NCI-H2107 treated with DMSO at 0.1 percent for 48 hours (cell line): ENCODE measurements around the gene SLC43A2.

Experiments
- DNase-seq: peaks from one replicate; lab custom pipeline; 2025; ENCODE audit not compliant: unreplicated experiment; lab: John Stamatoyannopoulos, UW

The SLC43A2 gene

DNA sequence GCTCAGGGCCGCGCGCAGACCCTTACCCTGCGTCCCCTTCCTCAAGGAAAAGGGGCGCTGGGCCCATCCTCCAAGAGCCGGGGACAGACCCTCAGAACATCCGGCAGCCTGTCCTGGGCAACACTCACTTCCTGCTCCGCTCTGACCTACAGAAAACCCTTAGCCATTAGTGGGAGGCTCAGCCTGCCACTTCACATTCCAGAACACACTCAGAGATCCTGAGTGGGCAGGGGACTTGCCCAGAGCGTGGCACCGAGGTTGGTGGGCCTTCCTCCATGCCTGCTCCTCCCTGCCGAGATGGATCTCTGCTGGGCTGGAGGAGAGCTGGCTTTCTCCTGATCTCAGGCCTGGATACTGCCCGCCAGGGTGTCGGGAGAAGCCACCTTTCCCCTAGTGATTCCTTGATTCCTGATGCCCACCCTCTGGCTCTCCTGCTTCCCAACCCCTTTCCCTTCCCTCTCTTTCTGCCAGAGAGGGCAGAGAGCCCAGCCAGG is 15.4 kb upstream of the SLC43A2 start:
- DNase-seq, result no peak

DNA sequence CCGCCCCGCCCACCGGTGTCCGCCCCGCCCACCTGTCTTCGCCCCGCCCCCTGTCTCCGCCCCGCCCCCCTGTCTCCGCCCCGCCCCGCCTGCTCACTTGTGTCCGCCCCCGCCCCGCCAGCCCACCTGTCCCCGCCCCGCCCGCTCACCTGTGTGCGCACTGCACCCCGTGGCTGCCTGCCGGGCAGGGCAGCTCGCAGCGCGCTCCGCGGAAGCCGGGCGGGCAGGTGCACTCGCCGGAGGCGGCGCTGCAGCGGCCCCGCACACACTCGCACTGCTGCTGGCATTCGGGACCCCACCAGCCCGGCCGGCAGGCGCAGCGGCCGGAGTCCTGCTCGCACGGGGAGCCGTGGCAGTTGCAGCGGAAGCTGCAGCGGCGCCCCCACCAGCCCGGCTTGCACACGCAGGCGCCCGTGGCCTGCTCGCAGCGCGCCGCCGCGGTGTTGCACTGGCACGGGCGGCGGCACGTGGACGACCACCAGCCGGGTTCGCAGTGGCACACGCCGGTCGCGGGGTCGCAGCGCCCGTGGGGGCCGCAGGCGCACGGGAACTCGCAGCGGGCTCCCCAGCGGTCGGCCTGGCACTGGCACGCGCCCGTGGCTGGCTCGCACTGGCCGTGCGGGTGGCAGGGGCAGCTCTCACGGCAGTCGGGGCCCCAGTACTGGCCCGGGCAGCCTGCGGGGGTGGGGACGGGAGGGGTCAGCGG is 14.8 kb upstream of the SLC43A2 start:
- no peak for DNase-seq

DNA sequence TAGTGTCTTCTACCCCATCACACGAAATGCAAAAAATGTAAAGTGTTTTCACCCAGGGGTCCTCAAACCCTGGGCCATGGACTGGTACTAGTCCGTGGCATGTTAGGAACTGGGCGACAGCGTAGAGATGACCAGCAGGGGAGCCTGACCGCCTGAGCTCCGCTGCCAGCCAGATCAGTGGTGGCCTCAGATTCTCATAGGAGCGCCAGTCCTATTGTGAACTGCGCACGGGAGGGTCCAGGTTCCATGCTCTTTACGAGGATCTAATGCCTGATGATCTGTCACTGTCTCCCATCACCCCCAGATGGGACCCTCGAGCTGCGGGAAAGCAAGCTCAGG is 12.4 kb upstream of the SLC43A2 start:
- no peak for DNase-seq

DNA sequence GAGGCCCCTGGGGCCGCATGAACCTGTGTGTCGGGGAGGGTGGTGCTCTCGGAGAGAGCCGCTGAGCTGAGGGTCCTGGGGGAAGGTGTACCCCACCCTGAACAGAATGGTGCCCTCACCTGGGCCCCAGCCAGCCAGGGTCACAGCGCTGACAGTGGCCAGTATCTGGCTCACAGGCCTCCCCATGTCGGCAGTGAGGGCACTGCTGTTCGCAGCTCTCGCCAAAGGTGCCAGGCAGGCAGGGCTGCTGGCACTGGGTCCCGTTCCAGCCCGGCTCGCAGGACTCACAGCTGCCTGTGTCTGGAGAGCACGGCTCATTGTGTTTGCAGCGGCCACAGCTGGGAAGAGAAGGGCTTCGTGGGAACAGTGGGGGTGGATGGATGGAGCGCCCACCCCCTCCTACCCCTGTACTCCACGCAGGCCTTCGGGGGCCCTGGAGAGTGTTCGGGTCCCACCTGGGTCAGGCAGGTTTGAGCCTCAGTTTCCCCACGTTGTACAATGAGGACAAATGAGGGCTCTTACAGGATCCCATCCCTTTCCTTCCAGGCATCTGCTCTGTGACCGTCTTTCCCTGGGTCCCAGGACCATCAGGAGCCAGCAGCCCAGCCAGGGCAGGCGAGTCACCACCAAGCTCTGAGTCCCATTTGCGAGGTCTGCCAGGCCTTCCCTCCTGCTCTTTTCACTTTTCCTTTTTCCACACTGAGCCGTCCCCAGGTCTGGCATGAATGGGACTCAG is 11.9 kb upstream of the SLC43A2 start:
- DNase-seq, result no peak

DNA sequence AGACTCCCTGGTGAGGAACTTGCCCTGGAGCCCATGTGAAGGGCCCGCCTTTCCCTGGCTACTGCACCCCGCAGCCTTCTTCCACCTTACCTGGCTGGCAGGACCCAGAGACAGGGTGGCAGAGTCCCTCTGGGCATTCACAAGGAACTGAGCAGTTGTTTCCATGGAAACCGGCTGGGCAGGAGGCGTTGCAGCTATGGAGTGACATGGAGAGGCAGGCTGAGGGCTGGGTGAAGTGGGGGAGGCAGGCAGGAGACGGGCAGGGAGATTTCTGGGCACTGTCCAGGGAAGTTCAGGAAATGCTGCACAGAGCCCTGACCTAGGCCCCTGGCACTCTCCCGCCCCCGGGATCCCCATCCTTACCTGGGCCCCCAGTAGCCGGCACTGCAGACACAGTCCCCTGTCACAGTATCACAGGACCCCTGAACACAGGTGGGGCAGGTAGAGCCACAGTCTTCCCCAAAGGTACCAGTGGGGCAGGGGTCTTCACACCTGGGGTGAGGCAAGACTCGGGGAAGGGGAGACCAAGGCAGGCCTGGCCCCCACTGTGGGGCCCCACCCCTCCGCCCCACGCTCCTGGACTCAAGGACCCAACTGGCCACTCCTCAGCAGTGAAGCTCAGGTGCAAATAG is 11.0 kb upstream of the SLC43A2 start:
- DNase-seq, result no peak

DNA sequence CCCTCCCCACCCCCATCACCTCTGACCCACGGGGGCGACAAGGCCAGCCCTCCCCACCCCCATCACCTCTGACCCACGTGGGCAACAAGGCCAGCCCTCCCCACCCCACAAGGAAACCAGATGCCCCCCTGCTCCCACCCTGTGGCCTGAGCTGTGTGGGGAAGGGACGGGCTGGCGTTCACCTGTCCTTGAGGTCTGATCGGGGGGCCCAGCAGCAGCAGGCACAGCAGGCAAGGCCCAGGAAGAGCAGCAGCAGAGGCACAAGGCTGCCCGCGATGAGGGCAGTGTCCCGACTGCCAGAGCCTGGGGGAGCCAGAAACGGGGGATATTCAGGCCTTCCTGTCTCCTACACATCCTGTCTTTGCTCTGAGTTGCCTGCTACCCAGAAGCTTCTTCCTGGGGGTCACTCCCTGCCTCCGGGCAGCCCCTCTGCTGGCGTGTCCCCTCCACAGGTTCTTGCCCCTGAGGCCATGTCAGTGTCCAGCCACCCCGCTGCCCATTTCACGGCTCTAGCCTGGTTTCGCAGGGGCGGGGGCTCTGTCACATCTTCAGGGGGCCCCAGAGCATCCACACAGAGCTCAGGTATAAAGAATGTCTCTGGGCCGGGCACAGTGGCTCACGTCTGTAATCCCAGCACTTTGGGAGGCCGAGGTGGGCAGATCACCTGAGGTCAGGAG is 10.1 kb upstream of the SLC43A2 start:
- no peak for DNase-seq

DNA sequence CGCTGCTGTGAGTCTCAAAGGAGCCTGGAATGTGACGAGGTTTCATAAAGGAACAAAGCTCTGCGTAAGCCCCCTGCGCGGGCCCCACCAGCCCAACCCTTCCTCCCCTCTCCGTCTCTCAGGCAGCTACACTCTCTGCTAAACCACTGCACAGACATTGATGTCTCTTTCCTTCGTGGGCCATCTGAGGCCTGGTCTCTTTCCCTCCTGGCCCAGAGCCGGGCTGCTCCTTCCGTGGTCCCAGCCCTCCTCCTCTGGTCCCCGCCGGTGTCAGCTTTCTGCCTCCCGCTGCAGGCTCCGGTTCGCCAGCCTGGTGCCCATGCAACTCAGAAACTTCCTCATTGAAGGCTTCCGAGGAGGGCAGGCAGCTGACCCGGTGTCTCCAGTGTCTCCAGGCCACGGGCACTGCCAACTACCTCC is 9.5 kb upstream of the SLC43A2 start:
- no peak for DNase-seq

DNA sequence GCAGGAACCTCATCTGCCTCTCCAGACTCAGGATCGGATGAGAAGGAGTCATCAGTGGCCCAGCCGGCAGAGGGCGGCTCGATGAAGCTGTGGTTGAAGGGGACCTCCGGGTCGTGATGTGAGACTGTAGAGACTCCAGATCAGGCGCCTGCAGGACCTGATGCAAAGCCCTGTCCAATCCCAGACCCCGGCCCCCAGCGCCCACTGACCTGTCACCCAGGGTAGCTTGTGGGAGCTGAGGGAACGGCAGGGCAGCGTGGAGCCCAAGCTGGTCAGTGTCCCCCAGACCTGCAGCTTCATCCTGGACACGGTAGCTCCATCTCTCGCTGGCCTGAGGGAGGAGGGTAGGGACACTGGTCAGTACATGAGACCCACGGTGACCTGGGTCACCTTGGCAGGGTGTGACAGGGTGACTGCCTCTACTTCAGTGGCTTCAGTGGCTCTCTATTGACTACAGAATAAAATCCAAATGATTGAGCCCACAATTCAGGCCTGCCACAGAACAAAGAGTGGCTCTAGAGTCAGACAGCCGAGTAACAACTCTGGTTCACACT is 8.2 kb upstream of the SLC43A2 start:
- DNase-seq, result no peak

DNA sequence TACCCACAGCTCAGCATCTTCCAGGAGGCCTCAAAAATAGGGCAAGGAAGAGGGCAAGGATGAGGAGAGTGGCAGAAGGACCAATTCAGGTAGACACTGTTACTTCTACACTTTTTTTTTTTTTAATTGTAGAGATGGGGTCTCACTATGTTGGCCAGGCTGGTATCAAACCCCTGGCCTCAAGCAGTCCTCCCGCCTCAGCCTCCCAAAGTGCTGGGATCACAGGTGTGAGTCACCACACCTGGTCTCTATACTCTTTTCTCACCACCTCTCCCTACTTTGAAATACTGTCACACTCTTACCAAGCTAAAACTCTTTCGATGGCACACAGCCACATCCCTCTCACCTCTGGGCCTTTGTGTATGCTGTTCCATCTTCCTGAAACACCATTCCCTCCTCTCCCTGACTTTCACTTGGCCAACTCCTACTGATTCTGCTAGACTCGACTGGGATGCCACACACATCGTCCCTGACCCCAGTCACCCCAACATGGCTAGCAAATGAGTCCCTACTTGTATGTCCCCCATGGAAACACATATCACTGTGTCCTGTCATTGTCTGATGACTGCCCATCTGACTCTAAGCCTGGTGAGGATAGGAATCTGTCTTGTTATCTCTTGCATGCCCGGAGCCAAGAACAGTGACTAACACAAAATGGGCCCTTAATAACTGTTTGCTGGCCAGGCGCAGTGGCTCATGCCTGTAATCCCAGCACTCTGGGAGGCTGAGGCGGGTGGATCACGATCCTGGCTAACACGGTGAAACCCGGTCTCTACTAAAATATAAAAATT is 7.2 kb upstream of the SLC43A2 start:
- no peak for DNase-seq

DNA sequence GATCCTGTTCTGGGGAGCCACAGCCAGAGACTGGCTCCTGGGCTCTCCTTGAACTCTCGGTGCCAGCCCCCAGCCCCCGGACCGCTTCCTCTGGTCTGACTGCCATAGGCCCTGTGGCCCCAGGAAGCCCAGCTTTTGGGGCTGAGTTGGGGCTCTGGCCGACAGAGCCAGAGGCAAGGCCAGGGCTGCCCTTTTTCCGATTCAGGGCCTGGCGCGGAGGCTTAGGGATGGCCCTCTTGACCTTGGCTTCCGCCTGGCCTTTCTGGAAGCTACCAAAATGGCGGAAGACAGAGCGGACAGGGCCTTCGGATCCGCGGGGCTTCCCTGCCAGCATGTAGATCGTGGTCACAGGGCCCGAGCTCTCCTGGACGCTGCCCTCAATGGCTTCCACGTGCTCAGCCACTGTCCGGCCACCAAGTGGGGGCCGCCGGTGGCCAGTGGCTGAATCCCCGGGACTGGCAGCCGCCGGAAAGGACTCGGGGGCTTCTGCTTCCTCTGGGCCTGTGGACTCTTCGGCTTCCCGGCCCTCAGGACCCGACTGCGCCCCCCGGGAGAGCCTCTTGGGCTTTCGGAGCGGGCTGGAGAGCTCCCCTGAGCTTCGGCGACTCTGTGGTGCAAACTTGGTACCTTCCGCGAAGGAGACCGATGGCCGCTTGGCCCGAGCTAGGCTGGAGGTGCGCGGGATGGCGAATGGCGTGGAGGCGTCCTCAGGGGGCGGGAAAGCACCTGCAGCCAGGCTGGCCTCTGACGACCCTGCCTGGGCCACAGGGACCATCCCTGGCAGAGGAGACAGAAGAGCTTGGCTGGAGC is 6.4 kb upstream of the SLC43A2 start:
- DNase-seq, result no peak

DNA sequence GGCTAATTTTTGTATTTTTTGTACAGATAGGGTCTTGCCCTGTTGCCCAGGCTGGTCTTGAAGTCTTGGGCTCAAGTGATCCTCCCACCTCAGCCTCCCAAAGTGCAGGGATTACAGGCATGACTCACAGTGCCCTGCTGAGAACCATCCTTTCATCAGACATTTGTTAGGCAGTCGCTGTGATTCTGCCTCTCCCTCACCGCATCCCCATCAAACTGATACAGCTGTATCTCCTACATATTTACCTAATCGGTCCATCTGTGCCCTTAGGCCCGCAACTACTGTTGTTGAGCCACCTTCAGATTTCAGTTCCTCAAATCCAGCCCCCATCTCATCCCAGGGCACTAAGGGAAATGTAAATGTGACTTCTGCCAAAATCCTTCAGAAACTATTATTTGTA is 2.0 kb upstream of the SLC43A2 start:
- DNase-seq, result no peak

DNA sequence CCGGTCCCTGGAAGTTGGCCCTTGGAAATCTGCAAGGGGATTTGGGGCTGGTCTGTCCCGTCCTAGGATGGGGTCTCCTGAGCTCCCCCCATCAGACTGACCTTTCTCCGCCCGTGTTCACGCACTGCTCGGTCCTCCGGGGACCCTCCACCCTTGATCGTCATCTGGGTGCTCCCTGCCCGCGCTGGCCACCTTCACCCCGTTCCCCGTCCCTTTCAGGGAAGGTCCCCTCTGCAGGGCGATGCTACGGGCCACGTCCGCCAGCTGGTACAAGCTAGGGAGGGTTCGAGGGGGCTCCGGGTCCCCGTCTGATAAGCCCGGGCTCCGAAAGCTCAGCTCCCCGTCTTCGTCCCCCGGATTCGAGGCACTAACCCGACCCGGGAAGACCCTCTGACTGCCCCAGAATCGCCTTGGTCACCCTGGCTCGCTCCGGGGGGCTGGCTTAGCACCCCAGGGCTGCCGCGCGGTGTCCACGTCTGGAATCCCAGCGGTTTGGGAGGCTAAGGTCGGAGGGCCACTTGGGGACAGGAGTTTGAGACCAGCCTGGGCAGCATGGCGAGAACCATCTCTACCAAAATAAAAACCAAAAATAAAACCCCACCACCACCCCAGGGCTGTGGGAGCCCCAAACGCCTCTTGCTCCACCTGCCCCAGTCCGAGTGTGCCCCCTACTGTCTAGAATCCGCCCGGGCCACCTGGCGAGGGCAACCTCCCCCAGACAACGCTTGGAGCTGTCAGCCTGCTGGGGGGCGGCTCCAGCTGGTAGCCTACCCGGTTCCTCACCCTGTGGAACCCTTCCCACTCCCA is 1.1 kb upstream of the SLC43A2 start:
- DNase-seq, result peak; percentile 40

DNA sequence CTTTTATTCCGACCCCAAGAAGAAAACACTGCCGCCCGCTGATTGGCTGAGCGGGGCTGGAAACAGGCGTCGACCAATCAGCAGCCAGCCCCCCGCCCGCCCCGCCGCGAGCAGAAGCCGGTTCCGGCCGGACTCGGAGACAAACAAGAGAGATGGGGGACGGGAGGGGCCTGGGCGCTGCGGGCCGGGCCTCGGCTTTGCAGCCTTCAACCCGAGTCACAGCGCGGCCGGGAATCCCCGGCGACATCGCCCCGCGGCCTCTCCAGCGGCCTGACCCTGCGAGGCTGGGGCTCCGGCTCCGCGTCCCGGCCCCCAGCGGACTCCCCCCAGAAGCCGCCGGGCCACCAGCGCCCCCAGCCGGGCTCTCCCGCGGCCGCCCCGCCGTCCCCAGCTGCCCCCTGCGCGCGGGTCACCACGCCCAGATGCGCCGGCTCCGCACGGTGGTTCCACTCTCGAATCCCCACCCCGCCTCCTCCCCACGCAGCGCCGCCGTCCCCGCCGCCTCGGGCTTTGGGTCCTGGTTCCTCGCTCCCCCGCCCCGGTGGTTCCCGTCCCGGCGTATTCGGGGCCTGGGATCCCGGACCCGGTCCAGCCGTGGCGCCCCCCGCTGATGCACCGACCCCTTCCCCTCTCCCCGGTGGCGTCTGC is 346 bp upstream of the SLC43A2 start:
- peak; percentile 66 for DNase-seq

DNA sequence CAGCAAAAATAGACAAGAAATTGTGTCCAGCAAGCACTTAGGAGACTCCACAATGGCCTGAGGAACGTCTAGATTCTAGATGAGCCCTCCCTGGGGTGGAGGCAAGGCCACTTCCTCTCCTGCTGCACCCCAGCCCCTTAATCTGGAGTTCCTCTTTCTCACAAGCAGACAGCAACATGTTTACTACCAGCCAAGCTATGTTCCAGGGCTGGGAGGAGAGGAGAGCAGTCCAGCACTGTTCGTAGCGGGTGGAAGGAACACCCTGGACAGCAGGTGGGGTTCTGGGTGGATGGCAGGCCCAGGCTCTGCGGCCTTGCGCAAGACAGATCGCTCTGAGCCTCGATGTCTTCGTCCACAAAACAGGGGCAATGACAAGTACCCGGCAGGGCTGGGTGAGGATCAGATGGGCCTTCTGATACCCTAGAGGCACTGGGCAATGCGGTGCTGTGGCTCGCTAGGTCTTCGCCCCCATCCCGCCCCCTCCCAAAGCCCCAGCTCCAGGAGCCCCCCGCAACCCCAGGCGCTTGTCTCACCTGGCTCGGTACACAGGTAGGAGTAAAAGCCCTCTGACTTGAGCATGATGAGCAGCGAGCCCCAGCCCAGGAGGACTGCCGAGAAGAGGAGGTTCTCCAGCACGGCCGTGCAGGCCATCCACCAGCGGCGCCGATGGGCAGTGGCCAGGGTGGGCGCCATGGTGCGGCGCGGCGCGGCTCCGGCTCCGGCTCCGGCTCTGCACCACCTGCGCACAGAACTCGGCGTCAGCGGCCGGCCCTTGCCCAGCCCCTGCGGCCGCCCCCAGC is 1.3 kb downstream of the SLC43A2 start:
- no peak for DNase-seq

DNA sequence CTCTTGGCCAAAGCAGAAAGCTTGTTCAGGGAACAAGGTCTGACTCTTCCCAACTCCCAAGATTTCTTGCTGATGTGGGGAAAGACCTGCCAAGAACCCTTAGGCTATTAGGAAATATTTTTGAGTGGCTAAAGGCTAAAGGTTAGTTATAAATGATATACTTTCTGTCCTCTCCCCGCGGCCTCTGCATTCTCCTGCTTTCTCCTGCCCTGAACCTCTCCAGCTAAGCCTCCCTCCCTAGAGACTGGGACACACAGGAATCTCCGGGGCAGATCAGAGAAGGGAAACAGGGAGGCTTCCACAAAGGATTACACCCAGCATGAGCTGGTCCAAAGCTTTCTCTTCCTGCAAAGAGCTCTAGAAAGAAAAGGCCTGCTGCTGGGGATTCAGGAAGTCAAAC is 2.3 kb downstream of the SLC43A2 start:
- no peak for DNase-seq

DNA sequence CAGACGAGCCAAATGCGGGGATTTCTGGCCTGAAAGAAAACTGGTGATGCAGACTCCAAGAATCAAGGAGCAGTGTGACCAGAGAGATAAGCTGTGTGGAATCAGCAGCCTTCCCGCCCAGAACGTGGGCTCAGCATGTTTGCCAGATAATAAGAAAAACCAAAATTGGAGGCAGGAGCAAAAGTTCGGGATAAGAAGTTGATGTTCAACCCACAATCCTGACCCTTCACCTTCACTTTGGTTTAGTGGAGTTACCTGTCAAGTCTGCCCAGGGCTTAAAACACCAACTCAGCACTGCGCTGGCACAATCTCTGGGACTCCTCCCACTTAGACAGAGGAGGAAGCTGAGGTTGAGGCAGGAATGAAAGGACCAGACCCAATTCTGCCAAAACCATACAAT is 3.1 kb downstream of the SLC43A2 start:
- DNase-seq, result no peak

DNA sequence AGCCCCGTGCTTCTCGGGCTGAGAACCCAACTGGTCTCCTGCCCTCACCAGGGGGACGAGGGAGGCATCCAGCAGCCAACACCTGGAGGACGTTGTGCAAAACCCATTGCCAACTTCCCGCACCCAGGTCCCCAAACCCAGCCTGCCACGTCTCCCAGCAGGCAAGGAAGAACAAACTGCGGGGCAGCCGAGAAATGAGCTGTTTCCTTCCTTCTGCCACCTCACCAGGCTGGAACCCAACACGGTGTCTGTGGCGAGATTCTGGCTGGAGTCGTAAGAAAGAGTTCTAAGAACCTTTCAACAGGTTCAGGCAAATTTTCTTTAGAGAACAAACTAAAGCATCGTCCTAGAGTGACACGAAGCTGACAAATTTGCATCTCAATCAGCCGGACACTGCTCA is 3.6 kb downstream of the SLC43A2 start:
- DNase-seq, result no peak

DNA sequence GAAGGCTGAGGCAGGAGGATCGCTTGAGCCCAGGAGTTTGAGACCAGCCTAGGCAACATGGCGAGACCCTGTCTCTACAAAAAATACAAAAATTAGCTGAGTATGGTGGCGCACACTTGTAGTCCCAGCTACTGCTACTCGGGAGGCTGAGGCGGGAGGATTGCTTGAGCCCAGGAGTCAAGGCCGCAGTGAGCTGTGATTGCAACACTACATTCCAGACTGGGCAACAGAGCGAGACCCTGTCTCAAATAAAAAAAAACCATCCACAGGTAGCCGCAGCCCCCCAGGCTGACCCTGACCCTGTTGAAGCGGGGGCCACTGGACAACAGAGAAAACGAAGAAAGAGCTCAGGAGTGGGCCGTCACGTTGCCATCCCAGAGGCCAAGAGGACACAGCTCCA is 4.0 kb downstream of the SLC43A2 start:
- DNase-seq, result no peak
